GM10248 (cell line): ENCODE data around the gene CLEC19A.

Experiments used
- CTCF ChIA-PET: fragments of 300-600 bp; sonication (Branson Sonifier 250); formaldehyde crosslinking; extraction: SDS; loops from one replicate; lab custom pipeline; 2021; ENCODE audit warnings: antibody characterized with exemption; lab: Yijun Ruan, JAX
- POLR2A ChIA-PET: fragments of 350-650 bp; sonication (Branson Sonifier 250); formaldehyde crosslinking; extraction: SDS; loops from one replicate; lab custom pipeline; 2020; ENCODE audit warnings: antibody characterized with exemption; lab: Yijun Ruan, JAX
- DNase-seq: peaks from one replicate; pipeline ENCODE4 v3.0.0; 2012; ENCODE audit errors: extremely low spot score
- TF ChIP-seq, protein P1 (sequence below): IDR thresholded peaks from 2 replicates; pipeline ENCODE4 v1.5.1; 2012; ENCODE audit warnings: mild to moderate bottlenecking, low read depth; ENCODE audit errors: extremely low read depth, missing control alignments, control extremely low read depth

The CLEC19A gene

DNA sequence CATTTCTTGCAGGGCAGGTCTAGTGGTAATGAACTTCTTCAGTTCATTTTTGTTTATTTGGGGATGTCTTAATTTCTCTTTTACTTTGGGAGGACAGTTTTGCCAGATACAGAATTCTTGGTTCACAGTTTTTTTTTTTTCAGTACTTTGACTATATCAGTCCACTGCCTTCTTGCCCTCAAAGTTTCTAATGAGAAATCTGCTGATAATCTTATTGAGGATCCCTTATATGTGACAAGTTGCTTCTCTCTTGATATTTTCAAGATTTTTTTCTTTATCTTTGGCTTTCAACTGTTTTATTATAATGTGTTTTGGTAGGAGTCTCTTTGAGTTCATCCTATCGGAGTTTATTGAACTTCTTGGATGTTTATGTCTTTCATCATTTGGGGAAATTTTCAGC is 42.8 kb downstream of the CLEC19A start:
- TF ChIP-seq, protein P1, sequence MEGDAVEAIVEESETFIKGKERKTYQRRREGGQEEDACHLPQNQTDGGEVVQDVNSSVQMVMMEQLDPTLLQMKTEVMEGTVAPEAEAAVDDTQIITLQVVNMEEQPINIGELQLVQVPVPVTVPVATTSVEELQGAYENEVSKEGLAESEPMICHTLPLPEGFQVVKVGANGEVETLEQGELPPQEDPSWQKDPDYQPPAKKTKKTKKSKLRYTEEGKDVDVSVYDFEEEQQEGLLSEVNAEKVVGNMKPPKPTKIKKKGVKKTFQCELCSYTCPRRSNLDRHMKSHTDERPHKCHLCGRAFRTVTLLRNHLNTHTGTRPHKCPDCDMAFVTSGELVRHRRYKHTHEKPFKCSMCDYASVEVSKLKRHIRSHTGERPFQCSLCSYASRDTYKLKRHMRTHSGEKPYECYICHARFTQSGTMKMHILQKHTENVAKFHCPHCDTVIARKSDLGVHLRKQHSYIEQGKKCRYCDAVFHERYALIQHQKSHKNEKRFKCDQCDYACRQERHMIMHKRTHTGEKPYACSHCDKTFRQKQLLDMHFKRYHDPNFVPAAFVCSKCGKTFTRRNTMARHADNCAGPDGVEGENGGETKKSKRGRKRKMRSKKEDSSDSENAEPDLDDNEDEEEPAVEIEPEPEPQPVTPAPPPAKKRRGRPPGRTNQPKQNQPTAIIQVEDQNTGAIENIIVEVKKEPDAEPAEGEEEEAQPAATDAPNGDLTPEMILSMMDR: no peak
- ChIA-PET POLR2A (no interaction called here), CTCF (no interaction called here)
- DNase-seq: no peak

DNA sequence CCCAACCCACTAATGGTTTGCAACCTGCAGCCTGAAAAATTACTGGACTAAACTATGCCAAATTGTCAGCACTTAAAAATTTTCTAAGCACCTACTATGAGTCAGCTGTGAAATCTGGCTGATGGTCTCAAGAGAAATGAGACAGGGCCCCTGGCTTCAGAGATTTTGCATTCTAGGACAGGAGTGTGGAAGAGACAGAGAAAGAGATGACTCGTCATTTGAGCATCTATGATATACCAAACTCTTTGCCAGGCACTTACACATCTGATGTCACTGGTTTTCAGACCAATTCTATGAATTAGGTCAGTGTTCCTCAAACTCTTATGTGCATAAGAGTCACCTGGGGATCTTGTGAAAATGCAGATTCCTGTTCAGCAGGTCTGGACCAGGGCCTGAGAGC is 44.4 kb downstream of the CLEC19A start:
- ChIA-PET CTCF (interaction anchor here (0.8 to 1.4 kb wide), 2 partner anchors 9 to 10 kb away, joined by 3 to 4 read pairs; no protein-coding TSS in a partner anchor), POLR2A (no interaction called here)
- no peak for DNase-seq
- TF ChIP-seq, protein P1: no peak

DNA sequence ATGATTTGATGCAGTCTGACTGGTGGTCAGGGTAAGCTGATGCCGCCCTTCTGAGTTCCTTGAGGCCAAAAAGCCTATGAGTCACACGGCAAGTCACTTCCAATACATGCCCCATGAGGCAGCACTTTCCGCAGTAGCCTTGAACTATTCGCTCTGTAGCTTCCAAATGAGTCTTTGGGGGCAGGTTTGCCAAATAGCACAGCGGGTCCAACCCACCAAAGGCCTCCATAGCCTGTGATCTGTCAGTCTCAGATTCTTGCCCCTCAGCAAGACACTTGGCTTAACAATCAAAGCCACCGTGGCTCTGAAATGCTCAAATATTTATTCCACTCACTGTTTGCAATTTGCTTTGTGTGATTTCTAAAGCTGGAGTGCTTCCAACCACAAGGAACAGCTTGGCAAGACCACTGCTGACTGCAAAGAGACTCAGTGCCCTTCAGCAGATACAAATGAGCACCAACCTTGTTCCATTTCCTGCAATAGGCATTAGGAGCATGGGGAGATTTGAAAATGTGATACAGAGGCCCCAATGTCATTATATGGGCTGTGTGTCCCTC is 45.4 kb downstream of the CLEC19A start:
- no peak for DNase-seq
- ChIA-PET CTCF (interaction anchor here (1.4 kb wide), 2 partner anchors 11 to 45 kb away, joined by 3 to 4 read pairs; no protein-coding TSS in a partner anchor), POLR2A (no interaction called here)
- TF ChIP-seq, protein P1: no peak

DNA sequence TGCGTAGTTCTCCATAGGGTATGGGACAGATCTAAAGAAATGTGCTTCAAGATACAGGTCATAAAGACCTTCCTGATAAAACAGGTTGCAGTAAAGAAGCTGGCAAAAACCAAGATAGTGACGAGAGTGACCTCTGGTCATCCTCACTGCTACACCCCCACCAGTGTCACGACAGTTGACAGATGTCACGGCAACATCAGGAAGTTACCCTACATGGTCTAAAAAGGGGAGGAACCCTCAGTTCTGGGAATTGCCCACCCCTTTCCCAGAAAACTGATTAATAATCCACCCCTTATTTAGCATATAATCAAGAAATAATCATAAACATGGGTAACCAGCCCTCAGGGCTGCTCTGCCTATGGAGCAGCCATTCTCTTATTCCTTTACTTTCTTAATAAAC is 46.3 kb downstream of the CLEC19A start:
- DNase-seq: no peak
- TF ChIP-seq, protein P1: no peak
- CTCF ChIA-PET: interaction anchor here (1.4 kb wide), 1 partner anchor 44 kb away, joined by 3 read pairs; no protein-coding TSS in a partner anchor
- POLR2A ChIA-PET: no interaction called here

DNA sequence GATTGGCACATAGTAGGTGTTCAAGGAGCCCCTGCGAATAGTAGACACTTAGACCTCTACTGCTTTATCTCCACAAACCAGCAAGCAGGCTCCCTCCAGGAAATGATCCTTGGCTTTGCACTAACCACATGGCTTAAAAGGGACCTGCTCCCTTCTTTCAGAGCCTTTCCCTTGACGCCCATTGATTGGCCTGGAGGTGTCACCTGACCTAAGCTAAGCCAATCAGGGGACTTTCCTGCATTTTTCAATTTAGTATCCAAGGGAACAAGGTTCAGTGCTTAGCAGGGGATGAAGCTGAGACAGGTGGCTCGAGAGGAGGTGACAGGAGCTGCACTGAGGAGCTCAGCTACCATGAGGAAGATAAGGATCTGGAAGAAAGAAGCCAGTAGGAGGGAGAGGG is 52.8 kb downstream of the CLEC19A start:
- CTCF ChIA-PET: interaction anchor here (0.9 to 1.4 kb wide), 4 partner anchors 8 to 158 kb away, joined by 3 to 5 read pairs (median 4); no protein-coding TSS in a partner anchor
- TF ChIP-seq, protein P1: no peak
- DNase-seq: no peak
- POLR2A ChIA-PET: no interaction called here

DNA sequence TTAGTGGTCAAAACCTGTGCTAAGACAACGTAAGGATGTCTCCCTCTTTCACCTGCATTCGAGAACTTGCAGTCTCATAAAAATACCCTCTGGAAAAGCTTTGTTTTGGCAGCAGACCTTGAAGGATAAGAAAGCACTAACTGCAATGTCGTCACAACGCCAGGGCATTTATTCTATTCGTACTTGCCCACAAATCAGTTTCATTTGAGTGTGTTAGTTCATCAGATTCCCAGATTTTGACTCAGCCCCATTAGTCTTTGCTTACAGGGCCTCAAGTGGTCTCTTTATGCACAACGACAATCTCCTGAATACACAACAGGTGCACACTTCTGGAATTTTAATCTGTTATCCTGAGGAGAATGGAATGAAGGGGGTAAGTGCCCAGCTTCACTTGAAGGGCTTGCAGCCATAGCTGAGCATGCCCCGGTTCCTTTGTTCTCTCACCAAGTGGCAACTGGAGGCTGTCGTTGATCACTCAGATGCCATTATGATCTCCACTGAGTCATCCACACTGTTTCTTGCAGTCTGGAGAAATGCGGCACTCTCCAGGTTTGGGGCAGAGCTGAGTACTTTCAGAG is 58.8 kb downstream of the CLEC19A start:
- no peak for DNase-seq
- TF ChIP-seq, protein P1: no peak
- CTCF ChIA-PET: interaction anchor here (1.1 to 1.2 kb wide), 2 partner anchors 9 to 11 kb away, joined by 3 to 5 read pairs; no protein-coding TSS in a partner anchor
- POLR2A ChIA-PET: no interaction called here
